ENCODE measurements around the gene ERBIN.
"Not testable (repeated sequence)": the region's sequence is repeated elsewhere in the genome, so short reads cannot be mapped to it uniquely, and the experiment has no call there.

Gene ERBIN

DNA sequence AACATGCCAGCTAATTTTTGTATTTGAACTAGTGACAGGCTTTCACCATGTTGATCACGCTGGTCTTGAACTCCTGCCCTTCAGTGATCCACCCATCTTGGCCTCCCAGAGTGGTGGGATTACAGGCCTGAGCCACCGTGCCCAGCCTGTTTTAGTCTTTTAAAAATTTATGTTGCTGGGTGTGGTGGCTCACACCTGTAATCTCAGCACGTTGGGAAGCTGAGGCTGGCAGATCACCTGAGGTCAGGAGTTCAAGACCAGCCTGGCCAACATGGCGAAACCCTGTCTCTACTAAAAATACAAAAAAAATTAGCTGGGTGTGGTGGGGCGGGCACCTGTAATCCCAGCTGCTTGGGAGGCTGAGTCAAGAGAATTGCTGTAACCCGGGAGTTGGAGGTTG is 10.7 kb upstream of the ERBIN start:
- not testable (repeated sequence) for DNase-seq (ENCODE audit: low read depth in 2 of 2)

DNA sequence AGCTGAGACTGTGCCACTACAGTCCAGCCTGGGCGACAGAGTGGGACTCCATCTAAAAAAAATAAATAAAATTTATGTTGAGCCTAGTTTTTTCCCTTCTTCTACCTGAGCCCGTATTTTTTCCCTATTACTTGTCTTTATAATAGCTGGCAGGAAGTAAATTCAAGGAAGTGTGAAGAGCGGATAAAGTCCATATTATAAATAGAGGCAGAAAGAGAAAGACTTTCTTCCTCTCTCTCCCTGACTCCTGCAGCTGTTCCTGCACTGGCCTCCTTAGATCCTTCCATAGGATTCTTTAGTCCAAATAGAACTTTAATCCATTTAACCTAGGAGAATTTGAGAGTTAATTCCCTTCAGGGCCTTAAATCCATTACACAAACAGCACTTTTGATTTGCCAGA is 10.3 kb upstream of the ERBIN start:
- DNase-seq (ENCODE audit: low read depth in 2 of 2) = no peak

DNA sequence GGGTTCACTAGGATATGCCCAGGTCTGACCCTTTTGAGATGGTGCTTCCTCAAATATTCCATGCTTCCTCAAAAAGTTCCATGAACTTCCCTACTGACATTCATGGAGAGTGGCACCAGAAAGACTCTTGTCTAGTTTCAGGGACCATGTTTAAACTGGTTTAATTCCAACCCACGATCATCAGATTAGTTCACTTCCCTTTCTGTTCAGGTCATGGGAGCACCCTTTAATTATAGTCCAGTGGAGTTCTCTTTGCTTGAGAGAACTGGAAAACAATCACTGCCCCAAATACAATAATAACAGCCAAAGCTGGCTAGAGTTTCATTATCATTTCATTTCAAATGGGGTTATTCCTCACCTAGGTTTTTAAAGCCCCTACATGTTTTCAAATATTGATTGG is 9.7 kb upstream of the ERBIN start:
- no peak for DNase-seq (ENCODE audit: low read depth in 2 of 2)

DNA sequence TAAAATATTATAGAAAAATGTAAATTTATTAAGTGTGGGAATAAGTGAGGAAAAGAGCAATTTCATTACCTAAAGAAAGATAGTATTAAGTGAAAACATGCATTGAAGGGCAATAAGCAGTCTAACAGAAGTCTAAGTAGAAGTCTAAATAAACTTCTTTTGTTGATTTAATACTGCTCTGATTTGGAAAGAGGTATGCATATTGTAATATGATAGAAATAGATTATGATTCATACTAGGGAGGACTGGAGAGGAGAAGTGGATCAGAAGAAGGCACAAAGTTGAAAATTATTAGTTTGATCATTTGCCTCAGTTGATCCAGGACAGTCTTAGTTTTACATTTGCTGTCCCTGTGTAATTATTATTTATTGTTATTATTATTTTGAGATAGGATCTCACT is 6.6 kb upstream of the ERBIN start:
- no peak for DNase-seq (ENCODE audit: low read depth in 2 of 2)

DNA sequence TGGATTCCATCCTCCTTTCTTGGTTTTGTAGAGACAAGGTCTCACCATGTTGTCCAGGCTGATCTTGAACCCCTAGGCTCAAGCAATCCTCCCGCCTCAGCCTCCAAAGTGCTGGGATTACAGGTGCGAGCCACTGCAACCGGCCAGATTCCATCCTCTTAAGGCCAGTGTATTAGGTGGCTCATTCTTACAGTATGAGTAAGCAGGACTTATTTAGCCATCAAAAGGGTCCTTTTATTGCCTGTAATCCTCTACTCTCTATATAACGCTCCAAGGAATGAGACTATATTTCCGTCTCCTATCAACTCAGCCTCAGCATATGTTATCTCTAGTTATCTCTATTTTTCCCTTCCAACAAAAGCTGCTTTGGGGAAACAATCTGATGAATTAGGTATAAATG is 3.0 kb upstream of the ERBIN start:
- DNase-seq (ENCODE audit: low read depth in 2 of 2) = no peak

DNA sequence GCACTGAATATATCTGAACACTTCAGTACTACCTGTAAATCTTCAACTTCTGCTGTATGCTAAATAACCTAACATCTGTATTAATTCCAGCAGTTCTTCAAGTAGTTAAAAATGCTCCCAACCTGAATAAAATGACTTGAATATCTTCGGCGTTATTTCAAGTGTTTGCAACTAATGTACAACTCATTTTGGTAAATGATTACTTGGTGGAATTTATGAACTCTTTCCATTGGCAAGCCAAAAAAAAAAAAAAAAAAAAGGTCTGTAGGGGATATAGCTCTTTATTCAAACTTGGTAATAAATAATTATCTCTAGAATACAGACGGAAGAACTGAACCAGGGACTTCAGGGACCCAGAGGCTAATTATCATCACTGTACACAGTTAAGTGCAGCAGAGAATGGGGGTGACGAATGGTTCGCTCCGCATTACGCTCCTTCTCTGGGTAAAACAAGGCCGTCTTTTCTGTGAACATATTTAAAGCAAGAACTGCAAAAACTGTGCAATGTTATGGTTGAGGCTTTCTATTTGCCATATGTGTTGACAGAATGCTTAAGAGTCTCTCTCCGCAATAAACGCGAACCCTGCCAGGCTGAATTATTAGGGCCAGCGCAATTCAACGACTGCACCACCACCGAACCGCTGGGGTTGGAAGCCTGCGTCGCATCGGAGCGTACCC is 1.9 kb upstream of the ERBIN start:
- DNase-seq (ENCODE audit: low read depth in 2 of 2) = no peak

DNA sequence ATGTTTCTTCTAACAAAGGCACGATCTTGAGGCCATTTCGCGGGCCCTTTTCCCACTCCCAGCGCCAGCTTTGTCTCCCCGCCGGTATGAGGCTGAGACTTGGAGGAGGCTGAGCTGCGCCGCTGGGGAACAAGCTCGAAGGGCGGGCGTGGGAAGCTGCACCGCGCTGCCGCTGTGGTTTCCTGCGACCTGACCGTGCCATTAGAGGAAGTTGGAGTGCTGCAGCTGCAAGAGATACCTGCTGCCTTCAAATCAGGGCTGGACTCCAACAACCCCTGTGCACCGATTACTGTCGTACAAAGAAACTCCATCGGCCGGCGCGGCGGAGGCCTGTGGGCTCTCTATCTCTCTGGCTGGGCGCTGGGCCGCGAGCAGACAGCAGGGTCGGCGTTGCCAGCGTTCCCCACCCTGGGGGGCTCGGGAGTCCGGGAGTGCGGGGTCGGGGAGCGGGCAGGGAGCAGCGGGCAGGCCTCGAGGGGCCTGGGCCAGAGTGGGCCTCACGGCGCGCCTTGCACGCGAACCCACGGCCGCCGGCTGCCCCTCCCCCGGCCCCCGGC is 1.3 kb upstream of the ERBIN start:
- DNase-seq (ENCODE audit: low read depth in 2 of 2) = peak; percentile 39 to 62

DNA sequence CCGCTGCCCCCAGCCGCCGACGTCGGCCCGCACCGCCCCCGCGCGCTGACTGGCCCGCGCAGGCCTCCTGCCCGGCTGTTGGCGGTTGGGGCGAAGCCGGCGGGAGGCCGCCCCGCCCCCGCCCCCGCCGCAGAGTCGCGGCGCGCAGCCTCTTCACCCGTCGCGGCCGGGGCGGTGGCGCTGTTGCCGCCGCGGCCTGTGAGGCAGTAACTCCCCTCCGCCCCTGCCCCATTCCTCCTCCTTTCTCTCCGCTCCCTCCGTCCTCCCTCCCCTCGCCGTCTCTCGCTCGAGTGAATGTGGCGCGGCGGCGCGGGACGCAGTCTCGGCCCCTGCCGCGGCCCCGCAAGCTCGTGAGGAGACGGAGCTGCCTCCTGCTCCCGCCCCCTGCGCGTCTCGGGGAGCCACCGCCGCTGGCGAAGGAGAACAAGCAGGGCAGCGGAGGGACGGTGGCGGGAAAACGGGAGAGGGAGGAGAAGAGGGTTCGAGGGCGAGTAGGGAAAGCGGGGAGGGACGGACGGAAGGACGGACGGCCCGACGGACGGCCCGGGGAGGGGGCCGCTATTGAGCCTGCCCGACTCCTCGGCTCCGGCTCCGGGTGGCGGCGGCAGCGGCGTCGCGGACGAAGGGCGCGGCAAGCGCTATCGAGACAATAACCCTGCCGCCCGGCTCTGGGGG is 637 bp upstream of the ERBIN start:
- peak; percentile 49 to 52 for DNase-seq (ENCODE audit: low read depth in 2 of 2)

DNA sequence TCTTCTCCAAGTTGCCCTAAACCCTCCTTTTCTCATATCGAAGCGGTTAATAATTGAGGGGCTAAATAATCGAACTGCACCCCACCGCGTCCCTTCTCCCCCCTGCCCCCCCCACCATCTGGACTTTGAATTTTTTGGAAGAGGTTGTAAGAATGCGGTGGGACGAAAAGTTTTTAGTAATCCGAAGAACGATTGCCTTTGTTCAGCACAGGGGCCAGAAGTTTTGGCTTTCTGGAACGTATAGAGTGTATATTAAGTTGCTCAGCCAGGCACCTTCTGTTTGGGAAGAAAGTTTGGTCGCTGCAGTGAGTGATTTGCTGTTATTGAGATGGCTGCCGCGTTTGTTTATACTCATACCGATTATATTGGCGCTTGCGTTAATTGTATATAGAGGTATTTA is 518 bp downstream of the ERBIN start:
- no peak for DNase-seq (ENCODE audit: low read depth in 2 of 2)

DNA sequence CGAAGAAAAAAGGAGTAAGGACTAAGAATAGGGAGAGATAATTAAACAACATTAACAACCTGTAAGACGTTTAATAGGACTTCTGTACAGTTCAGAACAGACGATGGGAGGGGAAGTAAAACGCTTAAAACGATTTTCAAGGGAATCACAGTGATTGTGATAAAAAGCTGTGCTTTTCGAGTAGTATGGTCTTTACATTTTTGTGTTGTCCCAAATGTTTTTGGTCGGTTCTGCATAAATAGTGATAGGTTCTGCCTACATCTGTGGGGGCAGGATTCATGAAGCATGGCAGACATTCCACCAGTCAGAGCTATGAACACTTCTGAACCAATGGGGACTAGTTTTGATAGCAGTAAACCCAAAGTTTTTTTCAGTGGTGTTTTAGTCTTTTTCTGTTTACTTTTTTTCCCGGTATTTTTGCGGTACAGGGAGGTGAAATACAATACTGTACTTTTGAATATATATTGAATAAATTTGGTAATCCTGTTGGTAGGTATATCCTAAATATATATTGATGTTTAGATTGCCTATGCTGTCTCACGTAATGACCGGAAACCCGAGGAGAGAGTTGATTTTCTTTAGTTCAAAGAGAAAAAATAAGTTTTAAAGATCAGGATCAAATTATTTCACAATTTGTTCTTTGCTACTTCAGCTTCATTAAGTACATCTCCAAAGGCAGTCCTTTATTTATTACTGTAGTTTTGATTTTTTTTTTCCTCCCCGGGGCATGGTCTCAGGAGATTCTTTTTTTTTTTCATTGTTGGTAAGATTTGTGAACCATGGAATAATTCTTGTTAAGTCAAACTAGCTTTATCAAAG is 1.3 kb downstream of the ERBIN start:
- no peak for DNase-seq (ENCODE audit: low read depth in 2 of 2)

DNA sequence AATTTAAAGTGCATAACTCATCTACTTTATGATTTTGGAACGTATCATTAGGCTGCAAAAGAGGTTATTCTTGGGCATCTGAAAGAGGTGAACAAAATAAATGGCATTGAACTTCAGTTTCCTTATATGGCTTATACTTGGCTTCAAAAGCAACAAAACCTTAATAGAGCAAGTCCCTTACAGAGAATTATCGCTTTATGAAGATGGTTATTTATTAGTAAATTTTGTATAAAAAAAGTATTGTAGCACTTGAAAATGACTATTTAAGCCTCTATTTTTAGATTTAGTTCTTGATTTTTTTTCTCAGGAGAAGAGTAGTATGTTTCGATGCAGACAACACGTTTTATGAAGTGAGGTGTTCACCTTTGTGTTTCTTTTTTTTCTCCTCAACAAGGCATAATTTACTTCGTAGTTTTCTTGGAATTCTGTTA is 2.0 kb downstream of the ERBIN start:
- no peak for DNase-seq (ENCODE audit: low read depth in 2 of 2)

DNA sequence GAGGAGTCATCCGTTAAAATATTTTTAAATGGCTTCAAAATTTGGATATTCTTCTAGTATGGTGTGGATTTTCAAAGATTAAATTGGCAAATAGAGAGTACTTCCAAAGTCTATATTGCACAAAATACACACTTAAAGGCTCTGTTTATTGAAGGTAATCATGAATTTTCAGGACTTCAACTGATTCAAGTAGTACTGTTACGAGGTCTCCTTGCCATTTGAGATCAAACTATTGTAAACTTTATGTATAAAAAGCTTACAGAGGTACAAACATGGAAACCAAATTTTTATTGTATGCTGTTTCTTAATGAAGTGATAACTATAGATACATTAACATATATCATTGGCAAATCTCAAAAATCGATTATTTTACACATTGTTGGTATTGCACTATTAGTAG is 2.5 kb downstream of the ERBIN start:
- DNase-seq (ENCODE audit: low read depth in 2 of 2) = no peak

DNA sequence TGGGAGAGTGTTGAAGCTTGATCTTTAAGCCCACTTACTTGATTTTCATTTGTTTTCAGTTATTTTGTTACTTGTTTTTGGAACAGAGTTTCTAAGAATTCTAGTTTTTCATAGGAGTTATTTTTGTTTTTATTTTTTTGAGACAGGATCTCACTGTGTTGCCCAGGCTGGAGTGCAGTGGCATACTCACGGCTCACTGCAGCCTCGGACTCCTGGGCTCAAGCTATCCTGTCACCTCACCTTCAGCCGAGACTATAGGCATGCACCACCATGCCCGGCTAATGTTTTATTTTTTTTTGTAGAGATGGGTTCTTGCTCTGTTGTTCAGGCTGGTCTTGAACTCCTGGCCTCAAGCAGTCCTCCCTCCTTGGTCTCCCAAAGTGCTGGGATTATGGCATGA is 6.3 kb downstream of the ERBIN start:
- DNase-seq (ENCODE audit: low read depth in 2 of 2) = no peak

DNA sequence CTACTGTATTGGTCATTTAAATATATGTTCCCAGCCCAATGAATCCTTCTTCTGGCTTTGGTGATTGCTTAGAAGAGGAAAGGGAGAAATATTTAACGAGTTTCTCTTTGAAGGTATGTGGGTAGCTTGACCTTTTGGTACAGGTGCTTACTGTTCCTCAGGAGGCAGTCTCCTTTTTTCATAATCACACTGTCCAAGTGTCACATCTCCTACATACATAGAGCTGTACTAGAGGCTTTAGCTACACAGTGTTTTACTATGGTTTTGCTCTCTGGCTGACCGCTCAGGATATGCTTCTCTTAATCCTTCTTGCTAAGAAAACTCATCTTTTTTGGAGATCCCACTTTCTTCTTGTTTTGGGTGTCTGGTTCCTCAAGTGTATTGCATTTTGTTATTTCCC is 6.9 kb downstream of the ERBIN start:
- no peak for DNase-seq (ENCODE audit: low read depth in 2 of 2)

DNA sequence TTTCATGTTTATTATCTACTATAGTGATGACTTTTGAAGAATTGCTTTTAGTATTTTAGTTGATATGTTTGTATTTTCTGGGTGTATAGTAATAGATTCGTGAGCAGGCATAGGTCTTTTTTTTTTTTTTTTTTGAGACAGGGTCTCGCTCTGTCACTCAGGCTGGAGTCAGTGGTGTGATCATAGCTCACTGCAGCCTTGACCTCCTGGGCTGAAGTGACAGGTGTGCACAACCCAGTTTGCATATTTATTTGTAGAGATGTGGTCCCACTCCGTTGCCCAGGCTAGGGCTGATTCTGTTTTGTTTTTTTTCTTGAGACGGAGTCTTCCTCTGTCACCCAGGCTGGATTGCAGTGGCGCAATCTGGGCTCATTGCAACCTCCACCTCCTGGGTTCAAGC is 11.9 kb downstream of the ERBIN start:
- no peak for DNase-seq (ENCODE audit: low read depth in 2 of 2)

DNA sequence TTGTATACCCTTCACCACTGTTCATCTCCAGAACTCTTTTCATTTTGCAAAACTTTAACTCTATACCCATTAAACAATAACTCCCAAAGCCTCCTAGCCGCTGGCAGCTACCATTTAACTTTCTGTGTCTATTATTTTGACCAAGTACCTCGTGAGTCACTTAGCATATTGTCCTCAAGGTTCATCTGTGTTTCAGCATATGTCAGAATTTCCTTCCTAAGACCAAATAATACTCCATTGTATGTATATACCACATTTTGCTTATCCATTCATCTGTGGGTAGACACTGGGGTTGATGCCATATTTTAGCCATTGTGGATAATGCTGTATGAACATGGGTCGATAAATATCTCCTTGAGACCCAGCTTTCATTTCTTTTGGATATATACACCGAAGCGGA is 17.4 kb downstream of the ERBIN start:
- no peak for DNase-seq (ENCODE audit: low read depth in 2 of 2)

DNA sequence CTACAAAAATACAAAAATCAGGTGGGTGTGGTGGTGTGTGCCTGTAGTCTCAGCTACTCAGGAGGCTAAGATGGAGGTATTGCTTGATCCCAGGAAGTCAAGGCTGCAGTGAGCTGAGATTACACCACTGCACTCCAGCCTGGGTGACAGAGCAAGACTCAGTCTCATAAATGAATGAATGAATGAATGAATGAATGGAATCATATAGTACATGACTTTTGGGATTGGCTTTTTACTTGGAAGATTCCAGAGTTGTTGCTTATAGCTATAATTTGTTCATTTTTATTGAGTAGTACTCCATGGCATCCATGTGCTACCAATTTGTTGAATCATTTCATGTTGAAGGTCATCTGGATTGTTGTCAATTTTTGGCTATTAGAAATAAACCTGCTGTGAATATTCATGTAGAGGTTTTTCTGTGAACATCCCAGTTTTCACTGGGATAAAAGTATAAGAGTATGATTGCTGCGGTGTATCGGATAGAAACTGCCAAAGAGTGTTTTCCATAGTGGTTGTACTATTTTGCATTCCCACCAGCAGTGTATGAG is 19.9 kb downstream of the ERBIN start:
- no peak for DNase-seq (ENCODE audit: low read depth in 2 of 2)

DNA sequence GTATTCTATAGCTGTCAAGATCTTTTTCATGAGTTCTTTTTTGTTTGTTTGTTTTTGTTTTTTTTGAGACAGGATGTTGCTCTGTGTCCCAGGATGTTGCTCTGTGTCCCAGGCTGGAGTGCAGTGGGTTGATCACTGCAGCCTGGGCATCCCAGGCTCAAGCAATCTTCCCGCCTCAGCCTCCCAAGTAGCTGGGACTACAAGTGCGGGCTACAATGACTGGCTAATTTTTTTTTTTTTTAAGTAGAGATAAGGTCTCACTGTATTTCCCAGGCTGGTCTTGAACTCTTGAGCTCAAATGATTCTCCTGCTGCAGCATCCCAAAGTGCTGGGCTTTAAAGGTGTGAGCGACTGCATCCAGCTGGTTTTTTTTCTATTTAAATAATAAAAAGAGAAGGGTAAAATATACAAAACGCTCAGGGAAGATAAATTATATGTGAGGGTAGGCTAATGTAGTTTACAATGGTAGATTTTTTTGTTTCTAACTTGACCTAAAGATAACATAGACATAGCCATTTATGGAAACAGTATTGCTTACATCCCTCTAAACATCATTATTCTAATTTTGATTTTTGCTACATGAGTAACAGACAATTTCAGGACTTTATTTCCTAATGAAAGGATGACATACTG is 21.9 kb downstream of the ERBIN start:
- DNase-seq (ENCODE audit: low read depth in 2 of 2) = no peak

DNA sequence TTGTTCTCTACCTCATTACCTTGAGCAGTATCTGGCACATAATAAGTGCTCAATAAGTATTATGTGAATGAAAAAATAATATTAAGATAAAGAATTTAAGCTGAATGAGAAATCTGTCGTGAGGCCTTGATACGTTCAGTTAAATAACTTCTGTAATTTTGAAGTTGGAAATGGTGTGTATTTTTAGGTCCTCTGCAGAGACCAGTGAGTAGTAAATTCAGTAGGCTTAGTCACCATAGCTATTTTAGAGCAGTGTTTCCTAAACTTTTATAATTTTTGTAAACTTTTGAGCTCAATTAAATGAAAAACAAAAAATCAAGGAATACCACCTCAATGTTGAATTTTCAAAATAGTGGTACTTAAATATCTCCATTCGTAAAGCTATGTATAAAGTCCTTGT is 25.0 kb downstream of the ERBIN start:
- DNase-seq (ENCODE audit: low read depth in 2 of 2) = no peak

DNA sequence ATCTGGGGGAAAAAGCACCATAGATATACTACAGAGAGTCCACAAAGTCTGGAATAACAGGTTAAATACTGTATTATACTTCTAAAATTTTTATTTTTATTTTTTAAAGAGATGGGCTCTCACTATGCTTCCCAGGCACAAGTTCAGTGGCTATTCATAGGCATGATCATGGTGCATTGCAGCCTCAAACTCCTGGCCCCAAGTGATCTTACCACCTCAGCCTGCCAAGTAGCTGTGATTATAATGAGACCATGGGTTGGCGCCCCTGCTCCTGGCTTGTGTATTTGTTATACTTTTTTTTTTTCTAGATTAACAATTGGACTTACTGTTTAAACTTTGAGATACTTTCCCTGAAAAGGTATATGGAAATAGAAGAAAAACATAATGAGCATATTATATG is 25.9 kb downstream of the ERBIN start:
- no peak for DNase-seq (ENCODE audit: low read depth in 2 of 2)

DNA sequence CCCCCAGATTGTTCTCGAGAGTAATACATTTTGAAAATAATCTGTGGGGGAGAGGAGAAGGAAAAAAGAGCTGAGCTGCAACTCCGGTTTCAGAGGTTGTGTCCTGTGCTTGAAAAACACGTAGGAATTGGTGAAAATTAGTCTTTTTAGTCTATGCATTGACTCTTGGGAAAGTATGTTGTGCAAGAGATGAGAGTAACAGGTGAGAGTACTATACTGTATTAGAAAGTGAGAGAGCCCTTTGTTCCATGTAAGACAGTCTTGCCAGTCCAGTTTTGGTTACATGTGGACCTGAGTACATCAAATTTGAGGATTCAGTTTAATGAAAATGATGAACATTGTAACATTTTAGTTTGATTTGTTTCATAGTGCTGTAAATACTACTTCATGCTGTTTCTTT is 27.8 kb downstream of the ERBIN start:
- no peak for DNase-seq (ENCODE audit: low read depth in 2 of 2)

DNA sequence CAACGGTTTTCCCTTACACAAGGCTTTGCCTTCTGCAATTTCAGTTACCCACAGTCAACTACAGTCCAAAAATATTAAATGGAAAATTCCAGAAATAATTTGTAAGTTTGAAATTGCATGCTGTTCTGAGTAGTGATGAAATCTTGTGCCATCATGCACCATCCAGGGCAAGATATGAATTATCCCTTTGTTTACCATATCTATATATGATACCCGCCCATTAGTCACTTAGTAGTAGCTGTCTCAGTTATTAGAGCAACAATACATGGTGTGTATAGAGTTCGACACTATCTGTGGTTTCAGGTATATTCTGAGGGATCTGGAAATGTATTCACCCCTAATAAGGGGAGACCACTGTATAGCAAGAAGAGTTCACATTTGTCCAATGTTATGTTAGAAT is 29.4 kb downstream of the ERBIN start:
- no peak for DNase-seq (ENCODE audit: low read depth in 2 of 2)

Measured in stimulated activated CD4-positive, alpha-beta T cell treated with anti-CD3 and anti-CD28 coated beads, Interleukin-12 subunit alpha, Interleukin-12 subunit beta, amount 100 ng/mL, for 24 hours (primary cell).